GM12878 (cell line): ENCODE data around the gene MSI2. TPM values are rescaled to one million over a fixed set of nuclear protein-coding genes. Genes with fewer than 3 reads are reported as not detected.

ENCODE experiments used
- ATAC-seq: fragments of 200-7000 bp; cut with Tn5 transposase; 3 replicates; pipeline ENCODE4 v1.9.1; 2020; ENCODE audit warnings: mild to moderate bottlenecking, moderate library complexity
- BruUV-seq: library from RNA; stranded (reverse); fragments of 400-500 nt; replicated peaks from 2 replicates; lab custom pipeline; 2021; lab: Mats Ljungman, UMichigan
- CTCF ChIA-PET: fragments of 300-600 bp; sonication (Branson Sonifier 250); formaldehyde crosslinking; extraction: SDS; loops from one replicate; lab custom pipeline; 2021; ENCODE audit warnings: inconsistent platforms; lab: Yijun Ruan, JAX
- POLR2A ChIA-PET: fragments of 350-600 bp; formaldehyde crosslinking; extraction: SDS; loops from one replicate; lab custom pipeline; 2021; ENCODE audit warnings: inconsistent platforms; lab: Charles Lee
- RAD21 ChIA-PET: fragments of 300-600 bp; sonication (Branson Sonifier 250); formaldehyde crosslinking; loops from one replicate; lab custom pipeline; 2023; ENCODE audit warnings: antibody characterized with exemption; ENCODE audit not compliant: unreplicated experiment; lab: Charles Lee
- SMC1A ChIA-PET: fragments of 300-600 bp; sonication (Branson Sonifier 250); formaldehyde crosslinking; loops from one replicate; lab custom pipeline; 2023; ENCODE audit not compliant: unreplicated experiment, uncharacterized antibody; lab: Charles Lee
- DNase-seq: peaks from one replicate; pipeline ENCODE4 v3.0.0-alpha.2; 2011; ENCODE audit warnings: low read depth, low spot score
- FAIRE-seq: peaks from 3 replicates; lab custom pipeline; 2011; peaks lifted over from hg19 to GRCh38; lab: Jason Lieb, UNC
- H2AFZ ChIP-seq: 2 replicates; pipeline ENCODE4 v1.6.0; 2011; ENCODE audit warnings: low read depth, low read length, control low read depth; ENCODE audit not compliant: control insufficient read depth
- H3K27ac ChIP-seq: 2 replicates; pipeline ENCODE4 v1.5.1; 2011; ENCODE audit warnings: control low read depth; ENCODE audit not compliant: control insufficient read depth, insufficient read depth
- H3K27me3 ChIP-seq, 2 experiments: replicated peaks in 1 of 2; 2 replicates each; pipeline versions ENCODE4 v1.6.0 to v1.6.1; 2011; ENCODE audit warnings: low read length in 1 of 2; ENCODE audit not compliant: control insufficient read depth in 2 of 2, insufficient read depth in 2 of 2
- H3K36me3 ChIP-seq, 2 experiments: 2 replicates each; pipeline ENCODE4 v1.5.1; 2011; ENCODE audit warnings: low read length in 1 of 2; ENCODE audit not compliant: control insufficient read depth in 2 of 2, insufficient read depth in 2 of 2
- H3K4me1 ChIP-seq: 2 replicates; pipeline ENCODE4 v1.6.1; 2011; ENCODE audit warnings: mild to moderate bottlenecking, low read length, moderate library complexity, mixed read lengths; ENCODE audit not compliant: control insufficient read depth, insufficient read depth
- H3K4me2 ChIP-seq: 2 replicates; pipeline ENCODE4 v1.6.0; 2011; ENCODE audit warnings: control low read depth; ENCODE audit not compliant: control insufficient read depth, insufficient read depth
- H3K4me3 ChIP-seq: fragments of 200-600 bp; sonication (generic); 2 replicates; pipeline ENCODE4 v1.5.1; 2016
- H3K79me2 ChIP-seq: 2 replicates; pipeline ENCODE4 v1.6.0; 2011; ENCODE audit warnings: low read length; ENCODE audit not compliant: control insufficient read depth, insufficient read depth
- H3K9ac ChIP-seq: 2 replicates; pipeline ENCODE4 v1.8.0; 2011; ENCODE audit warnings: low read length, control low read depth, mixed read lengths; ENCODE audit not compliant: control insufficient read depth, insufficient read depth
- H3K9me3 ChIP-seq: replicated peaks from 3 replicates; pipeline ENCODE4 v1.5.1; 2011; ENCODE audit warnings: mild to moderate bottlenecking, low read length; ENCODE audit not compliant: control insufficient read depth, insufficient read depth
- H4K20me1 ChIP-seq: 2 replicates; pipeline ENCODE4 v1.6.0; 2011; ENCODE audit not compliant: control insufficient read depth, insufficient read depth
- JUND ChIP-seq: IDR thresholded peaks from 2 replicates; pipeline ENCODE4 v1.6.1; 2012; ENCODE audit warnings: low read depth, mild to moderate bottlenecking, low read length, improper control_type of control experiment, moderate library complexity
- NFXL1 ChIP-seq: fragments of 450-650 bp; IDR thresholded peaks from 2 replicates; pipeline ENCODE4 v1.6.1; 2017; ENCODE audit warnings: antibody characterized with exemption, mild to moderate bottlenecking, borderline replicate concordance
- NR2C1 ChIP-seq: fragments of 450-650 bp; IDR thresholded peaks from 2 replicates; pipeline ENCODE4 v1.6.1; 2017; ENCODE audit warnings: antibody characterized with exemption, mild to moderate bottlenecking, moderate library complexity
- TBL1XR1 ChIP-seq: IDR thresholded peaks from 2 replicates; pipeline ENCODE4 v1.6.1; 2012; ENCODE audit warnings: low read depth, low read length, improper control_type of control experiment
- ZNF384 ChIP-seq: IDR thresholded peaks from 2 replicates; pipeline ENCODE4 v1.6.1; 2012; ENCODE audit warnings: low read depth, mild to moderate bottlenecking, low read length, improper control_type of control experiment, borderline replicate concordance
- WGBS: methylation state at CpG from one replicate; pipeline ENCODE4 v1.1.6; 2016; ENCODE audit warnings: low lambda C conversion rate; ENCODE audit not compliant: insufficient replicate concordance, insufficient coverage; ENCODE audit errors: missing lambda C conversion rate; 5-methylcytosine and 5-hydroxymethylcytosine counted together
- in situ Hi-C: fragments of 300-500 bp; cut with MboI; formaldehyde crosslinking; loops from 9 replicates; pipeline ENCODE4 v1.14.3; 2018; ENCODE audit warnings: mixed read lengths
- intact Hi-C: fragments of 100-400 bp; cut with micrococcal nuclease; formaldehyde crosslinking; loops from one replicate; pipeline ENCODE4 v1.14.2; 2022; ENCODE audit not compliant: unreplicated experiment
- polyA plus RNA-seq, 11 experiments: library from polyadenylated mRNA; depleted of rRNA in 4 of 11; unstranded in 6 of 11; stranded (reverse) in 5 of 11; fragments of >200 nt; fragmentation: Nextera tagmentation in 4 of 11; fragmentation: Illumina TruSeq in 1 of 11; extraction: Ambion mirVana in 4 of 11; extraction: Trizol in 1 of 11; gene quantifications; 1 replicate in 1 of 11; 2 replicates in 10 of 11; pipeline versions ENCODE4 v1.2.1 to v1.2.3, GENCODE V29; 2011 to 2016; ENCODE audit warnings: inconsistent platforms in 2 of 11, missing spikeins in 2 of 11, low read depth in 1 of 11
- total RNA-seq, 4 experiments: library from RNA; depleted of rRNA in 3 of 4; stranded (reverse); fragments of >200 nt in 3 of 4; fragmentation: Illumina TruSeq in 1 of 4; extraction: Trizol in 1 of 4; gene quantifications; 2 replicates each; pipeline versions ENCODE4 v1.2.1 to v1.2.3, GENCODE V29; 2013 to 2021
- TF ChIP-seq, protein P1 (sequence below): IDR thresholded peaks from 2 replicates; pipeline ENCODE4 v1.6.1; 2012; ENCODE audit warnings: low read depth, low read length, improper control_type of control experiment
- TF ChIP-seq, protein P2 (sequence below): IDR thresholded peaks from 2 replicates; pipeline ENCODE4 v1.6.1; 2012; ENCODE audit warnings: low read depth, low read length, improper control_type of control experiment
- TF ChIP-seq, protein P3 (sequence below): IDR thresholded peaks from 2 replicates; pipeline ENCODE4 v1.6.1; 2011; ENCODE audit warnings: low read depth, low read length, improper control_type of control experiment, borderline replicate concordance
- TF ChIP-seq, protein P4 (sequence below): fragments of 450-650 bp; formaldehyde crosslinking; IDR thresholded peaks from 2 replicates; pipeline ENCODE4 v1.4.0; 2020; ENCODE audit warnings: mild to moderate bottlenecking, moderate library complexity

Gene MSI2
- total and polyA plus RNA-seq, 10 of the 15 experiments (the other 5 are each of a cell fraction or from before 2014, with no cell fraction given): 6.1 to 76.1 (median 42.0) TPM

DNA sequence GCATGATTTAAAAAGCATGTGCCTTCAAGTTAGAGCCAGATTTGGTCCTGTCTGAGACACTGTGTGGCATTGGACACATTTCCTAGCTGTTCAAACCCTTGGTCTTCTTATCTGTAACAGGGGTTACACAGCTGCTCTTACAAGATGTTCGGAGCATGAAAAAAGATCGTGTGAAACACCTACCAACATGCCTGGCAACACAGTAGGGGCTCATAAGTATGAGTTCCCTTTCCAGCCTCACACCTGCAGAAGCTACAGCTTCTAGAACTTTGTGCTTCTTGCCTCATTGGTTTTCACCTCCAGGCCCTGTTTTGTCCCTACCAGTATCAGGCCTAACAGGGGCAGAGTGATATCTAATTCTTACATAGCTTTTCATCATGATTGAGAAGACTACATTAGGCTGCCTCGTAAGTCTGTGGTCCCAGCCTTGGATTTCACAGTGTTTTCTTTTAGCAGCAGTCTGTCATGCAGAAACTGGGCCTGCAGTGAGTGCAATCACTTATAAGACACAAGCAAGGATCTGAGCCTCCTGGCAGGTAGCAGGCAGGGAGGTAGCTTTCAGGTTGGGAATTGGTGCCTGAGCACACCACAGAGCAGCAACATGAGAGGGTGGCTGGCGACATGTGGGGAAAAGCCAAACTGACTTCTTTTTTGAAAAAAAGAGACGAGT is 410.0 kb downstream of the MSI2 start:
- no peak overlapping the region for H2AFZ ChIP-seq
- WGBS: 88% methylated on average over 5 of the region's 5 CpGs
- no peak overlapping the region for H3K9ac ChIP-seq
- no peaks in the 10 kb centered on the region; a peak in 2 of 4 replicates for H3K36me3 ChIP-seq
- H3K79me2 ChIP-seq: no peaks in the 10 kb centered on the region
- CTCF ChIA-PET: interaction anchor here (1.1 to 1.5 kb wide), 4 partner anchors 13 to 423 kb away, joined by 3 to 4 read pairs (median 4); no protein-coding TSS in a partner anchor
- in situ Hi-C loops: no loop called here
- FAIRE-seq: peak; percentile 47
- H3K4me1 ChIP-seq: no peaks in the 10 kb centered on the region
- SMC1A ChIA-PET: interaction anchor here (1.0 to 1.4 kb wide), 2 partner anchors 11 to 68 kb away, joined by 3 read pairs; no protein-coding TSS in a partner anchor
- H4K20me1 ChIP-seq: no peaks in the 10 kb centered on the region
- no peak for ATAC-seq
- BruUV-seq: no TSS peak
- H3K4me3 ChIP-seq: no peak overlapping the region
- POLR2A ChIA-PET: no interaction called here
- no peaks in the 10 kb centered on the region for H3K9me3 ChIP-seq
- DNase-seq: no peak
- RAD21 ChIA-PET: no interaction called here
- TF ChIP-seq, protein P1, sequence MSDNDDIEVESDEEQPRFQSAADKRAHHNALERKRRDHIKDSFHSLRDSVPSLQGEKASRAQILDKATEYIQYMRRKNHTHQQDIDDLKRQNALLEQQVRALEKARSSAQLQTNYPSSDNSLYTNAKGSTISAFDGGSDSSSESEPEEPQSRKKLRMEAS: no peak
- TF ChIP-seq, protein P2, sequence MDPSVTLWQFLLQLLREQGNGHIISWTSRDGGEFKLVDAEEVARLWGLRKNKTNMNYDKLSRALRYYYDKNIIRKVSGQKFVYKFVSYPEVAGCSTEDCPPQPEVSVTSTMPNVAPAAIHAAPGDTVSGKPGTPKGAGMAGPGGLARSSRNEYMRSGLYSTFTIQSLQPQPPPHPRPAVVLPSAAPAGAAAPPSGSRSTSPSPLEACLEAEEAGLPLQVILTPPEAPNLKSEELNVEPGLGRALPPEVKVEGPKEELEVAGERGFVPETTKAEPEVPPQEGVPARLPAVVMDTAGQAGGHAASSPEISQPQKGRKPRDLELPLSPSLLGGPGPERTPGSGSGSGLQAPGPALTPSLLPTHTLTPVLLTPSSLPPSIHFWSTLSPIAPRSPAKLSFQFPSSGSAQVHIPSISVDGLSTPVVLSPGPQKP: no peak
- no peak for TF ChIP-seq NR2C1
- H3K27ac ChIP-seq: no peak overlapping the region
- no peak overlapping the region for H3K4me2 ChIP-seq
- no peaks in the 10 kb centered on the region for H3K27me3 ChIP-seq
- intact Hi-C loops: no loop called here

DNA sequence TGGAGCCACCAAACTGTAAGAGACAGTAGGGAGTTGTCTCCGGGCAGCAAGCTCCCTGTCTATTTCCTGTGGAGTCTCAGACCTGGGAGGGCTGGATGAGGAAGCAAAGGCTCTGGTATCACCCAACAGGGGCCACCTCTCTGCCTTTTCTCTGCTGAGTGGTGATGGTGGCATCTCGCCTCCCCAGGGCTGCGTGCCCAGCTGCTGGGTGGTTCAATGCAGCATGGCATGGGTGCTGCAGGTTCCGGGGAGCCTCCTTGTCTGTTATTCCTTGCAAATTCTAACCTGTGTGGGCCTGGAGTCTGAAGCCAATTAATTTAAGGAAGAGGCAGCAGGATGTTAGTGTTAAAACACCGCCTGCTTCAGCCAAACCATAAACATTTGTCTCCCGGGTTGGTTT is 410.6 kb downstream of the MSI2 start:
- RAD21 ChIA-PET: no interaction called here
- Histone ChIP-seq H3K4me3 (no peak overlapping the region), H3K4me1 (no peaks in the 10 kb centered on the region), H3K36me3 (no peaks in the 10 kb centered on the region; a peak in 1 of 4 replicates), H4K20me1 (no peaks in the 10 kb centered on the region), H3K9me3 (no peaks in the 10 kb centered on the region), H3K9ac (no peak overlapping the region), H2AFZ (no peak overlapping the region), H3K27ac (no peak overlapping the region), H3K4me2 (no peak overlapping the region), H3K79me2 (no peaks in the 10 kb centered on the region), H3K27me3 (no peaks in the 10 kb centered on the region)
- DNase-seq (no peak), ATAC-seq (no peak), FAIRE-seq (no peak)
- intact Hi-C loops: no loop called here
- CTCF ChIA-PET: no interaction called here
- in situ Hi-C loops: no loop called here
- POLR2A ChIA-PET: no interaction called here
- SMC1A ChIA-PET: interaction anchor here (1.4 kb wide), 1 partner anchor 69 kb away, joined by 3 read pairs; no protein-coding TSS in a partner anchor
- 100% methylated on average over 6 of the region's 6 CpGs for WGBS
- BruUV-seq: no TSS peak
- TF ChIP-seq TBL1XR1: no peak
- TF ChIP-seq, protein P3, sequence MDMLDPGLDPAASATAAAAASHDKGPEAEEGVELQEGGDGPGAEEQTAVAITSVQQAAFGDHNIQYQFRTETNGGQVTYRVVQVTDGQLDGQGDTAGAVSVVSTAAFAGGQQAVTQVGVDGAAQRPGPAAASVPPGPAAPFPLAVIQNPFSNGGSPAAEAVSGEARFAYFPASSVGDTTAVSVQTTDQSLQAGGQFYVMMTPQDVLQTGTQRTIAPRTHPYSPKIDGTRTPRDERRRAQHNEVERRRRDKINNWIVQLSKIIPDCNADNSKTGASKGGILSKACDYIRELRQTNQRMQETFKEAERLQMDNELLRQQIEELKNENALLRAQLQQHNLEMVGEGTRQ: no peak
- no peak for TF ChIP-seq NFXL1
- TF ChIP-seq, protein P4, sequence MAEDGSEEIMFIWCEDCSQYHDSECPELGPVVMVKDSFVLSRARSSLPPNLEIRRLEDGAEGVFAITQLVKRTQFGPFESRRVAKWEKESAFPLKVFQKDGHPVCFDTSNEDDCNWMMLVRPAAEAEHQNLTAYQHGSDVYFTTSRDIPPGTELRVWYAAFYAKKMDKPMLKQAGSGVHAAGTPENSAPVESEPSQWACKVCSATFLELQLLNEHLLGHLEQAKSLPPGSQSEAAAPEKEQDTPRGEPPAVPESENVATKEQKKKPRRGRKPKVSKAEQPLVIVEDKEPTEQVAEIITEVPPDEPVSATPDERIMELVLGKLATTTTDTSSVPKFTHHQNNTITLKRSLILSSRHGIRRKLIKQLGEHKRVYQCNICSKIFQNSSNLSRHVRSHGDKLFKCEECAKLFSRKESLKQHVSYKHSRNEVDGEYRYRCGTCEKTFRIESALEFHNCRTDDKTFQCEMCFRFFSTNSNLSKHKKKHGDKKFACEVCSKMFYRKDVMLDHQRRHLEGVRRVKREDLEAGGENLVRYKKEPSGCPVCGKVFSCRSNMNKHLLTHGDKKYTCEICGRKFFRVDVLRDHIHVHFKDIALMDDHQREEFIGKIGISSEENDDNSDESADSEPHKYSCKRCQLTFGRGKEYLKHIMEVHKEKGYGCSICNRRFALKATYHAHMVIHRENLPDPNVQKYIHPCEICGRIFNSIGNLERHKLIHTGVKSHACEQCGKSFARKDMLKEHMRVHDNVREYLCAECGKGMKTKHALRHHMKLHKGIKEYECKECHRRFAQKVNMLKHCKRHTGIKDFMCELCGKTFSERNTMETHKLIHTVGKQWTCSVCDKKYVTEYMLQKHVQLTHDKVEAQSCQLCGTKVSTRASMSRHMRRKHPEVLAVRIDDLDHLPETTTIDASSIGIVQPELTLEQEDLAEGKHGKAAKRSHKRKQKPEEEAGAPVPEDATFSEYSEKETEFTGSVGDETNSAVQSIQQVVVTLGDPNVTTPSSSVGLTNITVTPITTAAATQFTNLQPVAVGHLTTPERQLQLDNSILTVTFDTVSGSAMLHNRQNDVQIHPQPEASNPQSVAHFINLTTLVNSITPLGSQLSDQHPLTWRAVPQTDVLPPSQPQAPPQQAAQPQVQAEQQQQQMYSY (CRISPR knock-in tag): no peak
- TF ChIP-seq ZNF384: no peak
- TF ChIP-seq JUND: no peak
